SK-N-SH (cell line): ENCODE measurements around the gene TM7SF2. TPM values are rescaled to one million over a fixed set of nuclear protein-coding genes. Genes with fewer than 3 reads are reported as not detected.

Experiments used
- CTCF ChIA-PET: fragments of 300-600, 350-600 bp; formaldehyde crosslinking; extraction: SDS; loops from one replicate; lab custom pipeline; 2021; lab: Yijun Ruan, JAX
- POLR2A ChIA-PET: fragments of 350-600 bp; sonication (Branson Sonifier 250); formaldehyde crosslinking; extraction: SDS; loops from one replicate; lab custom pipeline; 2020; ENCODE audit warnings: antibody characterized with exemption, inconsistent platforms; lab: Yijun Ruan, JAX
- DNase-seq: peaks from one replicate; pipeline ENCODE4 v3.0.0; 2012
- H2AFZ ChIP-seq: fragments of 200-600 bp; sonication (generic); 2 replicates; pipeline ENCODE4 v1.8.1; 2016; ENCODE audit warnings: antibody characterized with exemption, mild to moderate bottlenecking, low read depth
- H3F3A ChIP-seq: fragments of 200-600 bp; sonication (generic); replicated peaks from 2 replicates; pipeline ENCODE3; 2016; ENCODE audit warnings: antibody characterized with exemption, mild to moderate bottlenecking; ENCODE audit not compliant: insufficient read depth
- H3K27ac ChIP-seq, 2 experiments: fragments of 200-500 bp in 1 of 2; fragments of 200-600 bp in 1 of 2; sonication (Bioruptor generic) in 1 of 2; sonication (generic), shearing (Covaris generic) in 1 of 2; 2 replicates each; pipeline versions ENCODE4 v1.5.1 to v1.6.1; 2014 to 2016; ENCODE audit warnings: low read depth in 2 of 2, inconsistent platforms in 1 of 2, low read length in 1 of 2, mild to moderate bottlenecking in 1 of 2, mixed read lengths in 1 of 2
- H3K27me3 ChIP-seq: fragments of 200-600 bp; sonication (generic), shearing (Covaris generic); 2 replicates; pipeline ENCODE4 v1.6.1; 2016; ENCODE audit warnings: mixed run types; ENCODE audit not compliant: insufficient read depth
- H3K36me3 ChIP-seq, 2 experiments: fragments of 200-500 bp in 1 of 2; fragments of 200-600 bp in 1 of 2; sonication (Bioruptor generic) in 1 of 2; sonication (generic) in 1 of 2; replicated peaks in 1 of 2; 2 replicates each; pipeline versions ENCODE3 to v1.5.1; 2014 to 2016; ENCODE audit warnings: low read length in 1 of 2, mild to moderate bottlenecking in 1 of 2; ENCODE audit not compliant: insufficient read depth in 2 of 2, control insufficient read depth in 1 of 2
- H3K4me1 ChIP-seq, 2 experiments: fragments of 200-500 bp in 1 of 2; fragments of 200-600 bp in 1 of 2; sonication (Bioruptor generic) in 1 of 2; sonication (generic), shearing (Covaris generic) in 1 of 2; 2 replicates each; pipeline versions ENCODE4 v1.5.1 to v1.6.1; 2014 to 2016; ENCODE audit warnings: low read depth in 1 of 2, low read length in 1 of 2, mixed run types in 1 of 2; ENCODE audit not compliant: insufficient read depth in 2 of 2, control insufficient read depth in 1 of 2
- H3K4me2 ChIP-seq: fragments of 200-600 bp; sonication (generic), shearing (Covaris generic); 2 replicates; pipeline ENCODE4 v1.6.1; 2017; ENCODE audit warnings: mixed run types
- H3K4me3 ChIP-seq, 2 experiments: fragments of 200-500 bp in 1 of 2; fragments of 200-600 bp in 1 of 2; sonication (Bioruptor generic) in 1 of 2; sonication (generic), shearing (Covaris generic) in 1 of 2; 2 replicates each; pipeline versions ENCODE4 v1.5.1 to v1.8.1; 2014 to 2016; ENCODE audit warnings: low read depth in 2 of 2, inconsistent platforms in 1 of 2, low read length in 1 of 2, mild to moderate bottlenecking in 1 of 2, mixed read lengths in 1 of 2, moderate library complexity in 1 of 2
- H3K79me2 ChIP-seq: fragments of 200-600 bp; sonication (generic); 2 replicates; pipeline ENCODE4 v1.8.1; 2017; ENCODE audit warnings: mild to moderate bottlenecking; ENCODE audit not compliant: insufficient read depth
- H3K9ac ChIP-seq: fragments of 200-600 bp; sonication (generic); 2 replicates; pipeline ENCODE4 v1.6.1; 2017; ENCODE audit warnings: mixed run types
- H3K9me2 ChIP-seq: fragments of 200-600 bp; sonication (generic); 2 replicates; pipeline ENCODE4 v1.6.1; 2017; ENCODE audit warnings: mixed run types
- H3K9me3 ChIP-seq: fragments of 200-600 bp; sonication (generic); 2 replicates; pipeline ENCODE4 v1.6.1; 2017; ENCODE audit warnings: mixed run types, mild to moderate bottlenecking, moderate library complexity
- H4K20me1 ChIP-seq: fragments of 200-600 bp; sonication (generic); 2 replicates; pipeline ENCODE4 v1.6.1; 2017; ENCODE audit warnings: mild to moderate bottlenecking, mixed run types; ENCODE audit not compliant: insufficient read depth
- CTCF ChIP-seq: fragments of 200-600 bp; sonication (generic); IDR thresholded peaks from 2 replicates; pipeline ENCODE4 v1.6.1; 2017; ENCODE audit warnings: antibody characterized with exemption, mild to moderate bottlenecking, moderate library complexity
- ELF1 ChIP-seq: IDR thresholded peaks from 2 replicates; pipeline ENCODE4 v1.4.0; 2012
- FOXM1 ChIP-seq: IDR thresholded peaks from 2 replicates; pipeline ENCODE4 v1.4.0; 2012; ENCODE audit warnings: low read depth, mild to moderate bottlenecking
- GABPA ChIP-seq: IDR thresholded peaks from 2 replicates; pipeline ENCODE4 v1.4.0; 2012; ENCODE audit warnings: low read depth, mild to moderate bottlenecking
- GATA2 ChIP-seq: sonication (generic); formaldehyde crosslinking; IDR thresholded peaks from 2 replicates; pipeline ENCODE4 v1.5.0; 2020; ENCODE audit warnings: mild to moderate bottlenecking, missing genetic modification reagents
- JUND ChIP-seq: IDR thresholded peaks from 2 replicates; pipeline ENCODE4 v1.4.0; 2012
- MEF2A ChIP-seq: IDR thresholded peaks from 2 replicates; pipeline ENCODE4 v1.4.0; 2012; ENCODE audit warnings: low read depth, borderline replicate concordance
- MXI1 ChIP-seq: IDR thresholded peaks from 2 replicates; pipeline ENCODE4 v1.6.1; 2012; ENCODE audit warnings: mild to moderate bottlenecking, low read depth, low read length, improper control_type of control experiment
- POLR2AphosphoS5 ChIP-seq: IDR thresholded peaks from 2 replicates; pipeline ENCODE4 v1.6.1; 2012; ENCODE audit warnings: low read depth, low read length
- RCOR1 ChIP-seq: fragments of 150-350 bp; IDR thresholded peaks from 2 replicates; pipeline ENCODE4 v1.6.1; 2017; ENCODE audit warnings: antibody characterized with exemption, low read length
- RFX5 ChIP-seq: IDR thresholded peaks from 2 replicates; pipeline ENCODE4 v1.6.1; 2012; ENCODE audit warnings: mild to moderate bottlenecking, improper control_type of control experiment, low read length
- RXRA ChIP-seq: IDR thresholded peaks from 2 replicates; pipeline ENCODE4 v1.4.0; 2012; ENCODE audit warnings: low read depth, mild to moderate bottlenecking, borderline replicate concordance
- SIN3A ChIP-seq: IDR thresholded peaks from 2 replicates; pipeline ENCODE4 v1.6.1; 2012; ENCODE audit warnings: low read depth, mild to moderate bottlenecking, low read length, moderate library complexity, borderline replicate concordance
- TCF12 ChIP-seq: IDR thresholded peaks from 2 replicates; pipeline ENCODE4 v1.4.0; 2012
- WGBS: methylation state at CpG from one replicate; pipeline ENCODE4 v1.1.6; 2017; ENCODE audit warnings: low lambda C conversion rate; 5-methylcytosine and 5-hydroxymethylcytosine counted together
- polyA plus RNA-seq, 3 experiments: library from polyadenylated mRNA; depleted of rRNA; stranded (reverse); fragments of >200 nt; gene quantifications; 2 replicates each; pipeline ENCODE4 v1.2.3, GENCODE V29; 2012
- TF ChIP-seq, protein P1 (sequence below): IDR thresholded peaks from 2 replicates; pipeline ENCODE4 v1.6.1; 2012; ENCODE audit warnings: mild to moderate bottlenecking, low read depth, low read length, moderate library complexity

Gene TM7SF2
- polyA plus RNA-seq, 1 of the 3 experiments (the other 2 are of a cell fraction), result 87.8 TPM

- Histone ChIP-seq H3K4me1 (no peaks in the 10 kb centered on the region), H3K9ac (no peak overlapping the region), H2AFZ (no peak overlapping the region), H4K20me1 (no peaks in the 10 kb centered on the region), H3K27ac (no peak overlapping the region), H3K9me2 (no peaks in the 10 kb centered on the region), H3K27me3 (no peaks in the 10 kb centered on the region), H3K36me3 (no peaks in the 10 kb centered on the region), H3K9me3 (no peaks in the 10 kb centered on the region), H3F3A (no peaks in the 10 kb centered on the region), H3K79me2 (no peaks in the 10 kb centered on the region), H3K4me3 (no peak overlapping the region), H3K4me2 (no peak overlapping the region)
- ChIA-PET CTCF (no interaction called here), POLR2A (no interaction called here)
- 59% methylated on average over 3 of the region's 3 CpGs for WGBS
- no peak for DNase-seq
- TF ChIP-seq GATA2 (CRISPR knock-in tag), result no peak
- TF ChIP-seq SIN3A, result no peak
- no peak for TF ChIP-seq RFX5
Observed at GRCh38 chr11:65157336-65157735, 45.7 kb downstream of the TM7SF2 start.

GRCh38 chr11:65159012-65159411 lies 47.3 kb downstream of the TM7SF2 start:
- H3K27me3 ChIP-seq, result no peaks in the 10 kb centered on the region
- no peaks in the 10 kb centered on the region for H3K9me2 ChIP-seq
- H3K9me3 ChIP-seq, result no peaks in the 10 kb centered on the region
- no peak overlapping the region for H2AFZ ChIP-seq
- H3K4me3 ChIP-seq, result no peak overlapping the region
- H4K20me1 ChIP-seq, result no peaks in the 10 kb centered on the region
- no peak overlapping the region for H3K4me2 ChIP-seq
- H3K9ac ChIP-seq, result no peak overlapping the region
- ChIA-PET POLR2A (no interaction called here), CTCF (interaction anchor here (0.6 to 1.3 kb wide), 3 partner anchors 10 to 45 kb away, joined by 3 to 5 read pairs (median 4); no protein-coding TSS in a partner anchor)
- H3K36me3 ChIP-seq, result no peaks in the 10 kb centered on the region
- no peaks in the 10 kb centered on the region for H3F3A ChIP-seq
- no peaks in the 10 kb centered on the region for H3K4me1 ChIP-seq
- TF ChIP-seq GABPA (no peak), ELF1 (no peak), RXRA (no peak), MEF2A (no peak), FOXM1 (no peak), TCF12 (no peak)
- TF ChIP-seq, all 33 proteins: peak for 0
- DNase-seq, result no peak
- Histone ChIP-seq H3K79me2 (no peaks in the 10 kb centered on the region), H3K27ac (no peak overlapping the region)
- WGBS, result 50% methylated on average over 5 of the region's 5 CpGs

GRCh38 chr11:65160643-65161042 lies 49.0 kb downstream of the TM7SF2 start:
- Histone ChIP-seq H3K9me2 (no peaks in the 10 kb centered on the region), H3K9me3 (no peaks in the 10 kb centered on the region), H2AFZ (no peak overlapping the region), H4K20me1 (no peaks in the 10 kb centered on the region), H3K4me2 (no peak overlapping the region), H3K79me2 (no peaks in the 10 kb centered on the region), H3K36me3 (no peaks in the 10 kb centered on the region), H3K27me3 (no peaks in the 10 kb centered on the region), H3K9ac (no peak overlapping the region), H3K4me1 (no peaks in the 10 kb centered on the region), H3K4me3 (no peak overlapping the region), H3F3A (no peaks in the 10 kb centered on the region), H3K27ac (no peak overlapping the region)
- no peak for TF ChIP-seq JUND
- no peak for TF ChIP-seq POLR2AphosphoS5
- no peak for TF ChIP-seq GATA2 (CRISPR knock-in tag)
- TF ChIP-seq, protein P1, sequence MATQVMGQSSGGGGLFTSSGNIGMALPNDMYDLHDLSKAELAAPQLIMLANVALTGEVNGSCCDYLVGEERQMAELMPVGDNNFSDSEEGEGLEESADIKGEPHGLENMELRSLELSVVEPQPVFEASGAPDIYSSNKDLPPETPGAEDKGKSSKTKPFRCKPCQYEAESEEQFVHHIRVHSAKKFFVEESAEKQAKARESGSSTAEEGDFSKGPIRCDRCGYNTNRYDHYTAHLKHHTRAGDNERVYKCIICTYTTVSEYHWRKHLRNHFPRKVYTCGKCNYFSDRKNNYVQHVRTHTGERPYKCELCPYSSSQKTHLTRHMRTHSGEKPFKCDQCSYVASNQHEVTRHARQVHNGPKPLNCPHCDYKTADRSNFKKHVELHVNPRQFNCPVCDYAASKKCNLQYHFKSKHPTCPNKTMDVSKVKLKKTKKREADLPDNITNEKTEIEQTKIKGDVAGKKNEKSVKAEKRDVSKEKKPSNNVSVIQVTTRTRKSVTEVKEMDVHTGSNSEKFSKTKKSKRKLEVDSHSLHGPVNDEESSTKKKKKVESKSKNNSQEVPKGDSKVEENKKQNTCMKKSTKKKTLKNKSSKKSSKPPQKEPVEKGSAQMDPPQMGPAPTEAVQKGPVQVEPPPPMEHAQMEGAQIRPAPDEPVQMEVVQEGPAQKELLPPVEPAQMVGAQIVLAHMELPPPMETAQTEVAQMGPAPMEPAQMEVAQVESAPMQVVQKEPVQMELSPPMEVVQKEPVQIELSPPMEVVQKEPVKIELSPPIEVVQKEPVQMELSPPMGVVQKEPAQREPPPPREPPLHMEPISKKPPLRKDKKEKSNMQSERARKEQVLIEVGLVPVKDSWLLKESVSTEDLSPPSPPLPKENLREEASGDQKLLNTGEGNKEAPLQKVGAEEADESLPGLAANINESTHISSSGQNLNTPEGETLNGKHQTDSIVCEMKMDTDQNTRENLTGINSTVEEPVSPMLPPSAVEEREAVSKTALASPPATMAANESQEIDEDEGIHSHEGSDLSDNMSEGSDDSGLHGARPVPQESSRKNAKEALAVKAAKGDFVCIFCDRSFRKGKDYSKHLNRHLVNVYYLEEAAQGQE, result no peak
- TF ChIP-seq RCOR1, result no peak
- no peak for TF ChIP-seq CTCF
- no peak for TF ChIP-seq MXI1
- 52% methylated on average over 3 of the region's 3 CpGs for WGBS
- DNase-seq, result no peak
- ChIA-PET POLR2A (no interaction called here), CTCF (no interaction called here)
